Omental fat pad (tissue), 4 donors: ENCODE data around the gene PZP. TPM values are rescaled to one million over a fixed set of nuclear protein-coding genes. Genes with fewer than 3 reads are reported as not detected.
A peak's percentile ranks its signal among the peaks of the same experiment; 100 is the strongest.

Source experiments
- ATAC-seq: fragments of 150-250 bp; one replicate; pipeline ENCODE4 v1.9.1; 2016; ENCODE audit warnings: mild to moderate bottlenecking, moderate library complexity; ENCODE audit not compliant: low FRiP score
- DNase-seq: peaks from one replicate; pipeline ENCODE4 v3.0.0-alpha.2; 2019; ENCODE audit warnings: low spot score
- CTCF ChIP-seq, 3 donors: fragments of 450-650 bp; IDR thresholded peaks; one replicate each; pipeline ENCODE4 v1.5.1; 2016 to 2017; ENCODE audit warnings: antibody characterized with exemption in 3 of 3, mild to moderate bottlenecking in 3 of 3, moderate library complexity in 2 of 3
- total RNA-seq, 4 donors: library from RNA; depleted of rRNA; stranded (reverse); fragments of >200 nt; gene quantifications; one replicate each; pipeline ENCODE4 v1.1.0, GENCODE V29; 2016

The PZP gene
- total RNA-seq, 4 donors from 2014 or later, result 0.12 to 1.6 TPM; not detected in 2

- DNase-seq, result no peak
- peak; percentile 81 for ATAC-seq
- TF ChIP-seq CTCF (IDR thresholded peaks at IDR 0.05), result no peak
Observed at GRCh38 chr12:9115731-9116559, 92.2 kb downstream of the PZP start, which contains the start of gene A2M. A2M (minus strand) TSS chr12:9115919; CDS start chr12:9115849, 70 bp downstream.

GRCh38 chr12:9114946-9115345 lies 93.2 kb downstream of the PZP start:
- DNase-seq (no peak), ATAC-seq (no peak)
- TF ChIP-seq CTCF (IDR thresholded peaks at IDR 0.05), result no peak

GRCh38 chr12:9113987-9114309 lies 94.2 kb downstream of the PZP start:
- TF ChIP-seq CTCF (IDR thresholded peaks at IDR 0.05), result no peak
- ATAC-seq (no peak), DNase-seq (no peak)

GRCh38 chr12:9113296-9113986 lies 94.8 kb downstream of the PZP start:
- no peak for TF ChIP-seq CTCF (IDR thresholded peaks at IDR 0.05)
- ATAC-seq, result no peak
- DNase-seq, result no peak

- no peak for TF ChIP-seq CTCF (IDR thresholded peaks at IDR 0.05)
- no peak for DNase-seq
- ATAC-seq, result no peak
Observed at GRCh38 chr12:9112076-9112853, 95.9 kb downstream of the PZP start.

- no peak for TF ChIP-seq CTCF (IDR thresholded peaks at IDR 0.05)
- no peak for DNase-seq
- ATAC-seq, result no peak
Observed at GRCh38 chr12:9111525-9111924, 96.7 kb downstream of the PZP start.
